ENCODE measurements around the gene RND1.

GRCh38 chr12:48857278-48857994, 8.2 kb downstream of the RND1 start:
- TF ChIP-seq RAD21 (conservative IDR thresholded peaks at IDR 0.05) (no peak), CTCF (IDR thresholded peaks at IDR 0.05; ENCODE audit: poor library complexity, severe bottlenecking) (no peak), EZH2 (IDR thresholded peaks at IDR 0.05; ENCODE audit: borderline replicate concordance, insufficient read depth, low read length, poor library complexity, severe bottlenecking) (no peak), EP300 (conservative IDR thresholded peaks at IDR 0.05; ENCODE audit: poor library complexity, severe bottlenecking) (no peak), POLR2AphosphoS5 (IDR thresholded peaks at IDR 0.05) (no peak), TAF1 (IDR thresholded peaks at IDR 0.05; ENCODE audit: low read depth) (no peak), SMC3 (conservative IDR thresholded peaks at IDR 0.05; ENCODE audit: poor library complexity) (no peak)
